GM23338 (cell line): ENCODE measurements around the gene GMPR.

Experiments used
- CREB1 ChIP-seq: fragments of 250-450 bp; sonication (Bioruptor Pico); IDR thresholded peaks from 2 replicates; pipeline ENCODE4 v1.5.0; 2020; ENCODE audit warnings: low read depth, mild to moderate bottlenecking, moderate library complexity
- EZH2 ChIP-seq: fragments of 200-600 bp; sonication (generic); IDR thresholded peaks from one replicate; pipeline ENCODE4 v1.8.0; 2017; ENCODE audit warnings: antibody characterized with exemption, mild to moderate bottlenecking, low read depth; ENCODE audit not compliant: unreplicated experiment
- EZH2phosphoT487 ChIP-seq: fragments of 200-600 bp; sonication (generic); IDR thresholded peaks from one replicate; pipeline ENCODE4 v1.8.1; 2018; ENCODE audit warnings: antibody characterized with exemption; ENCODE audit not compliant: unreplicated experiment
- JUNB ChIP-seq: IDR thresholded peaks from one replicate; pipeline ENCODE4 v1.6.1; 2016; ENCODE audit warnings: antibody characterized with exemption; ENCODE audit not compliant: unreplicated experiment
- NANOG ChIP-seq: IDR thresholded peaks from 2 replicates; pipeline ENCODE4 v1.6.1; 2016; ENCODE audit warnings: antibody characterized with exemption, borderline replicate concordance
- POLR2AphosphoS5 ChIP-seq: IDR thresholded peaks from 2 replicates; pipeline ENCODE4 v1.6.1; 2016; ENCODE audit warnings: antibody characterized with exemption, low read depth
- STAT1 ChIP-seq: IDR thresholded peaks from one replicate; pipeline ENCODE4 v1.6.1; 2016; ENCODE audit warnings: antibody characterized with exemption; ENCODE audit not compliant: unreplicated experiment
- ZNF114 ChIP-seq: fragments of 250-450 bp; sonication (Bioruptor Pico); IDR thresholded peaks from 2 replicates; pipeline ENCODE4 v1.5.0; 2020; ENCODE audit warnings: mild to moderate bottlenecking, moderate library complexity
- ZNF331 ChIP-seq: fragments of 250-450 bp; sonication (Bioruptor Pico); IDR thresholded peaks from 2 replicates; pipeline ENCODE4 v1.5.0; 2020; ENCODE audit warnings: low read depth, mild to moderate bottlenecking, moderate library complexity
- TF ChIP-seq, protein P1 (sequence below), 2 experiments: fragments of 200-600 bp in 1 of 2; sonication (generic) in 1 of 2; conservative IDR thresholded peaks; 2 replicates each; pipeline versions ENCODE4 v1.5.1 to v1.6.1; 2016 to 2017; ENCODE audit warnings: antibody characterized with exemption in 2 of 2, low read depth in 2 of 2, mild to moderate bottlenecking in 2 of 2, moderate library complexity in 1 of 2
- TF ChIP-seq, protein P2 (sequence below): IDR thresholded peaks from one replicate; pipeline ENCODE4 v1.6.1; 2018; ENCODE audit warnings: antibody characterized with exemption; ENCODE audit not compliant: unreplicated experiment
- TF ChIP-seq, protein P3 (sequence below): IDR thresholded peaks from 2 replicates; pipeline ENCODE4 v1.6.1; 2016; ENCODE audit warnings: antibody characterized with exemption
- TF ChIP-seq, protein P4 (sequence below): fragments of 250-450 bp; sonication (Bioruptor Pico); IDR thresholded peaks from 2 replicates; pipeline ENCODE4 v1.5.0; 2020; ENCODE audit warnings: mild to moderate bottlenecking, moderate library complexity

DNA sequence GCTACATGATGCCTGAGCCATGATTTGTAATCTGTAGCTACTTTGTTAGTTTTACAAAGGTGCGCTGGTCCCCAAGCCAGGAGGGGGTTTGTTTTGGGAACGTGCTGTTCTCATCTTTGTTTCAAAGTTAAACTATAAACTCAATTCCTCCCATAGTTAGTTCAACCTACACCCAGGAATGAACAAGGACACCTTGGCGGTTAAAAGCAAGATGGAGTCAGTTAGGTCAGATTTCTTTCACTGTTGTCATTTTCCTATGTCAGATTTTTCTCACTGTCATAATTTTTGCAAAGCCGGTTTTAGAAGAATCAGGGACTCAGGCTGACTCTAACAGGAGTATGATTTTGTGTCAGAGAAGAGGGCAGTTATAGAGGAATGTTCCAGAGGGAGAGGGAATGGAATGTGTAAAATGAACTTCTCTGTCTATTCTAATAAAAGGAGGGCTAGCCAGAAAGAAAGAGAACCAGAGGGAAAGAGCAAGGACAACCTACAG is 2.3 kb upstream of the GMPR start:
- TF ChIP-seq, protein P1, sequence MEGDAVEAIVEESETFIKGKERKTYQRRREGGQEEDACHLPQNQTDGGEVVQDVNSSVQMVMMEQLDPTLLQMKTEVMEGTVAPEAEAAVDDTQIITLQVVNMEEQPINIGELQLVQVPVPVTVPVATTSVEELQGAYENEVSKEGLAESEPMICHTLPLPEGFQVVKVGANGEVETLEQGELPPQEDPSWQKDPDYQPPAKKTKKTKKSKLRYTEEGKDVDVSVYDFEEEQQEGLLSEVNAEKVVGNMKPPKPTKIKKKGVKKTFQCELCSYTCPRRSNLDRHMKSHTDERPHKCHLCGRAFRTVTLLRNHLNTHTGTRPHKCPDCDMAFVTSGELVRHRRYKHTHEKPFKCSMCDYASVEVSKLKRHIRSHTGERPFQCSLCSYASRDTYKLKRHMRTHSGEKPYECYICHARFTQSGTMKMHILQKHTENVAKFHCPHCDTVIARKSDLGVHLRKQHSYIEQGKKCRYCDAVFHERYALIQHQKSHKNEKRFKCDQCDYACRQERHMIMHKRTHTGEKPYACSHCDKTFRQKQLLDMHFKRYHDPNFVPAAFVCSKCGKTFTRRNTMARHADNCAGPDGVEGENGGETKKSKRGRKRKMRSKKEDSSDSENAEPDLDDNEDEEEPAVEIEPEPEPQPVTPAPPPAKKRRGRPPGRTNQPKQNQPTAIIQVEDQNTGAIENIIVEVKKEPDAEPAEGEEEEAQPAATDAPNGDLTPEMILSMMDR (conservative IDR thresholded peaks at IDR 0.05; ENCODE audit: low read depth in 2 of 2), result no peak
- TF ChIP-seq CREB1 (CRISPR knock-in tag) (no peak), EZH2 (no peak), POLR2AphosphoS5 (no peak), EZH2phosphoT487 (no peak), ZNF331 (CRISPR knock-in tag) (no peak), ZNF114 (CRISPR knock-in tag) (no peak), STAT1 (no peak), JUNB (no peak), NANOG (no peak)
- TF ChIP-seq, protein P2, sequence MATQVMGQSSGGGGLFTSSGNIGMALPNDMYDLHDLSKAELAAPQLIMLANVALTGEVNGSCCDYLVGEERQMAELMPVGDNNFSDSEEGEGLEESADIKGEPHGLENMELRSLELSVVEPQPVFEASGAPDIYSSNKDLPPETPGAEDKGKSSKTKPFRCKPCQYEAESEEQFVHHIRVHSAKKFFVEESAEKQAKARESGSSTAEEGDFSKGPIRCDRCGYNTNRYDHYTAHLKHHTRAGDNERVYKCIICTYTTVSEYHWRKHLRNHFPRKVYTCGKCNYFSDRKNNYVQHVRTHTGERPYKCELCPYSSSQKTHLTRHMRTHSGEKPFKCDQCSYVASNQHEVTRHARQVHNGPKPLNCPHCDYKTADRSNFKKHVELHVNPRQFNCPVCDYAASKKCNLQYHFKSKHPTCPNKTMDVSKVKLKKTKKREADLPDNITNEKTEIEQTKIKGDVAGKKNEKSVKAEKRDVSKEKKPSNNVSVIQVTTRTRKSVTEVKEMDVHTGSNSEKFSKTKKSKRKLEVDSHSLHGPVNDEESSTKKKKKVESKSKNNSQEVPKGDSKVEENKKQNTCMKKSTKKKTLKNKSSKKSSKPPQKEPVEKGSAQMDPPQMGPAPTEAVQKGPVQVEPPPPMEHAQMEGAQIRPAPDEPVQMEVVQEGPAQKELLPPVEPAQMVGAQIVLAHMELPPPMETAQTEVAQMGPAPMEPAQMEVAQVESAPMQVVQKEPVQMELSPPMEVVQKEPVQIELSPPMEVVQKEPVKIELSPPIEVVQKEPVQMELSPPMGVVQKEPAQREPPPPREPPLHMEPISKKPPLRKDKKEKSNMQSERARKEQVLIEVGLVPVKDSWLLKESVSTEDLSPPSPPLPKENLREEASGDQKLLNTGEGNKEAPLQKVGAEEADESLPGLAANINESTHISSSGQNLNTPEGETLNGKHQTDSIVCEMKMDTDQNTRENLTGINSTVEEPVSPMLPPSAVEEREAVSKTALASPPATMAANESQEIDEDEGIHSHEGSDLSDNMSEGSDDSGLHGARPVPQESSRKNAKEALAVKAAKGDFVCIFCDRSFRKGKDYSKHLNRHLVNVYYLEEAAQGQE, result no peak
- TF ChIP-seq, protein P3, sequence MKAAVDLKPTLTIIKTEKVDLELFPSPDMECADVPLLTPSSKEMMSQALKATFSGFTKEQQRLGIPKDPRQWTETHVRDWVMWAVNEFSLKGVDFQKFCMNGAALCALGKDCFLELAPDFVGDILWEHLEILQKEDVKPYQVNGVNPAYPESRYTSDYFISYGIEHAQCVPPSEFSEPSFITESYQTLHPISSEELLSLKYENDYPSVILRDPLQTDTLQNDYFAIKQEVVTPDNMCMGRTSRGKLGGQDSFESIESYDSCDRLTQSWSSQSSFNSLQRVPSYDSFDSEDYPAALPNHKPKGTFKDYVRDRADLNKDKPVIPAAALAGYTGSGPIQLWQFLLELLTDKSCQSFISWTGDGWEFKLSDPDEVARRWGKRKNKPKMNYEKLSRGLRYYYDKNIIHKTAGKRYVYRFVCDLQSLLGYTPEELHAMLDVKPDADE, result no peak
- TF ChIP-seq, protein P4, sequence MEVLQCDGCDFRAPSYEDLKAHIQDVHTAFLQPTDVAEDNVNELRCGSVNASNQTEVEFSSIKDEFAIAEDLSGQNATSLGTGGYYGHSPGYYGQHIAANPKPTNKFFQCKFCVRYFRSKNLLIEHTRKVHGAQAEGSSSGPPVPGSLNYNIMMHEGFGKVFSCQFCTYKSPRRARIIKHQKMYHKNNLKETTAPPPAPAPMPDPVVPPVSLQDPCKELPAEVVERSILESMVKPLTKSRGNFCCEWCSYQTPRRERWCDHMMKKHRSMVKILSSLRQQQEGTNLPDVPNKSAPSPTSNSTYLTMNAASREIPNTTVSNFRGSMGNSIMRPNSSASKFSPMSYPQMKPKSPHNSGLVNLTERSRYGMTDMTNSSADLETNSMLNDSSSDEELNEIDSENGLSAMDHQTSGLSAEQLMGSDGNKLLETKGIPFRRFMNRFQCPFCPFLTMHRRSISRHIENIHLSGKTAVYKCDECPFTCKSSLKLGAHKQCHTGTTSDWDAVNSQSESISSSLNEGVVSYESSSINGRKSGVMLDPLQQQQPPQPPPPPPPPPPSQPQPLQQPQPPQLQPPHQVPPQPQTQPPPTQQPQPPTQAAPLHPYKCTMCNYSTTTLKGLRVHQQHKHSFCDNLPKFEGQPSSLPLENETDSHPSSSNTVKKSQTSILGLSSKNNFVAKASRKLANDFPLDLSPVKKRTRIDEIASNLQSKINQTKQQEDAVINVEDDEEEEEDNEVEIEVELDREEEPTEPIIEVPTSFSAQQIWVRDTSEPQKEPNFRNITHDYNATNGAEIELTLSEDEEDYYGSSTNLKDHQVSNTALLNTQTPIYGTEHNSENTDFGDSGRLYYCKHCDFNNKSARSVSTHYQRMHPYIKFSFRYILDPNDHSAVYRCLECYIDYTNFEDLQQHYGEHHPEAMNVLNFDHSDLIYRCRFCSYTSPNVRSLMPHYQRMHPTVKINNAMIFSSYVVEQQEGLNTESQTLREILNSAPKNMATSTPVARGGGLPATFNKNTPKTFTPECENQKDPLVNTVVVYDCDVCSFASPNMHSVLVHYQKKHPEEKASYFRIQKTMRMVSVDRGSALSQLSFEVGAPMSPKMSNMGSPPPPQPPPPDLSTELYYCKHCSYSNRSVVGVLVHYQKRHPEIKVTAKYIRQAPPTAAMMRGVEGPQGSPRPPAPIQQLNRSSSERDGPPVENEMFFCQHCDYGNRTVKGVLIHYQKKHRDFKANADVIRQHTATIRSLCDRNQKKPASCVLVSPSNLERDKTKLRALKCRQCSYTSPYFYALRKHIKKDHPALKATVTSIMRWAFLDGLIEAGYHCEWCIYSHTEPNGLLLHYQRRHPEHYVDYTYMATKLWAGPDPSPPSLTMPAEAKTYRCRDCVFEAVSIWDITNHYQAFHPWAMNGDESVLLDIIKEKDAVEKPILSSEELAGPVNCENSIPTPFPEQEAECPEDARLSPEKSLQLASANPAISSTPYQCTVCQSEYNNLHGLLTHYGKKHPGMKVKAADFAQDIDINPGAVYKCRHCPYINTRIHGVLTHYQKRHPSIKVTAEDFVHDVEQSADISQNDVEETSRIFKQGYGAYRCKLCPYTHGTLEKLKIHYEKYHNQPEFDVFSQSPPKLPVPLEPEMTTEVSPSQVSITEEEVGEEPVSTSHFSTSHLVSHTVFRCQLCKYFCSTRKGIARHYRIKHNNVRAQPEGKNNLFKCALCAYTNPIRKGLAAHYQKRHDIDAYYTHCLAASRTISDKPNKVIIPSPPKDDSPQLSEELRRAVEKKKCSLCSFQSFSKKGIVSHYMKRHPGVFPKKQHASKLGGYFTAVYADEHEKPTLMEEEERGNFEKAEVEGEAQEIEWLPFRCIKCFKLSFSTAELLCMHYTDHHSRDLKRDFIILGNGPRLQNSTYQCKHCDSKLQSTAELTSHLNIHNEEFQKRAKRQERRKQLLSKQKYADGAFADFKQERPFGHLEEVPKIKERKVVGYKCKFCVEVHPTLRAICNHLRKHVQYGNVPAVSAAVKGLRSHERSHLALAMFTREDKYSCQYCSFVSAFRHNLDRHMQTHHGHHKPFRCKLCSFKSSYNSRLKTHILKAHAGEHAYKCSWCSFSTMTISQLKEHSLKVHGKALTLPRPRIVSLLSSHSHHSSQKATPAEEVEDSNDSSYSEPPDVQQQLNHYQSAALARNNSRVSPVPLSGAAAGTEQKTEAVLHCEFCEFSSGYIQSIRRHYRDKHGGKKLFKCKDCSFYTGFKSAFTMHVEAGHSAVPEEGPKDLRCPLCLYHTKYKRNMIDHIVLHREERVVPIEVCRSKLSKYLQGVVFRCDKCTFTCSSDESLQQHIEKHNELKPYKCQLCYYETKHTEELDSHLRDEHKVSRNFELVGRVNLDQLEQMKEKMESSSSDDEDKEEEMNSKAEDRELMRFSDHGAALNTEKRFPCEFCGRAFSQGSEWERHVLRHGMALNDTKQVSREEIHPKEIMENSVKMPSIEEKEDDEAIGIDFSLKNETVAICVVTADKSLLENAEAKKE (CRISPR knock-in tag), result no peak
